AG09319 (cell line): ENCODE measurements around the gene PTPRF.

Experiments used
- DNase-seq: peaks from one replicate; pipeline ENCODE4 v3.0.0-alpha.2; 2010; ENCODE audit warnings: low read depth; ENCODE audit errors: extremely low read depth
- TF ChIP-seq, protein P1 (sequence below): IDR thresholded peaks from 2 replicates; pipeline ENCODE4 v1.5.1; 2011; ENCODE audit warnings: low read depth, mild to moderate bottlenecking, inconsistent platforms, low read length, moderate library complexity

PTPRF gene

DNA sequence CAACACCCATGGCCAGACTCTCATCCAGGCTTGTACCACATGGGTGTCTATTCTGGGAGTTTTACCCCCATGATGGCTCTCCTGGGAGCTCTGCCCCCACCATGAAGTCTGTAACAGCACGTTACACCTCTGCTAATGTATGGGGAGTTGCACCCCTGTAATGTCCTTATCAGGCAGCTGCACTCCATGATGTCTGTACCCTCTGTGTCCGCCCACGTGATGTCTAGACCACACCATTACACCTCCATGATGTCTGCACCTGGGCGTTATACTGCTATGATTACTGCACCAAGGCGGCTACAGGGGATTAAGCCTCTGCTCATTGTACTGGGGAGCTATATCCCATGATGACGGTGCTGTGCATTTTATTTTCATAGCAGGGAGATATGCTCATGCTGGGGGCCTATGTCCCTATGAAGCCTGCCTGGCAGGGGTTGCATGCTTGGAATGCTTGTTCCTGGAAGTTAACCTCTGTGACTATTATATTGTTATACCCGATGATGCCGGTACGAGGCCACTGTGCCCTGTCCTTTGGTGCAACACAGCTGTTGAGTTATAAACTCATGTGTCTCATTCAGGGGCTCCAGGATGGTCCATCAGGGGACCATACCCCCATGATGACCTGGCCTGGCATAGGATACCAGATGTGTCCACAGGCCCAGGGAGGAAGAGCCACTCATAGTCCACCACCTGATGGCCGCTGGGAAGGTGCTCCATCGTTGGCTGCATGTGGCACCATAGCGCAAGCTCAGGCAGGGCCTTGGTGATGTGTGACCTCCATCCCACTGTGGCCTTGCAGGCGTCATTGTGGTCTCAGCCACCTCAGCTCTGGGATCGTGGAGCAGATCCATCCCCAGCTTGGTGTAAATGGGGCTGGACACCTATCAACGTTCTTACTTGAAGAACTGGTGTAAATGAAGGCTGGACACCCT, 12.1 kb downstream of the PTPRF start:
- no peak for DNase-seq
- TF ChIP-seq, protein P1, sequence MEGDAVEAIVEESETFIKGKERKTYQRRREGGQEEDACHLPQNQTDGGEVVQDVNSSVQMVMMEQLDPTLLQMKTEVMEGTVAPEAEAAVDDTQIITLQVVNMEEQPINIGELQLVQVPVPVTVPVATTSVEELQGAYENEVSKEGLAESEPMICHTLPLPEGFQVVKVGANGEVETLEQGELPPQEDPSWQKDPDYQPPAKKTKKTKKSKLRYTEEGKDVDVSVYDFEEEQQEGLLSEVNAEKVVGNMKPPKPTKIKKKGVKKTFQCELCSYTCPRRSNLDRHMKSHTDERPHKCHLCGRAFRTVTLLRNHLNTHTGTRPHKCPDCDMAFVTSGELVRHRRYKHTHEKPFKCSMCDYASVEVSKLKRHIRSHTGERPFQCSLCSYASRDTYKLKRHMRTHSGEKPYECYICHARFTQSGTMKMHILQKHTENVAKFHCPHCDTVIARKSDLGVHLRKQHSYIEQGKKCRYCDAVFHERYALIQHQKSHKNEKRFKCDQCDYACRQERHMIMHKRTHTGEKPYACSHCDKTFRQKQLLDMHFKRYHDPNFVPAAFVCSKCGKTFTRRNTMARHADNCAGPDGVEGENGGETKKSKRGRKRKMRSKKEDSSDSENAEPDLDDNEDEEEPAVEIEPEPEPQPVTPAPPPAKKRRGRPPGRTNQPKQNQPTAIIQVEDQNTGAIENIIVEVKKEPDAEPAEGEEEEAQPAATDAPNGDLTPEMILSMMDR = no peak

DNA sequence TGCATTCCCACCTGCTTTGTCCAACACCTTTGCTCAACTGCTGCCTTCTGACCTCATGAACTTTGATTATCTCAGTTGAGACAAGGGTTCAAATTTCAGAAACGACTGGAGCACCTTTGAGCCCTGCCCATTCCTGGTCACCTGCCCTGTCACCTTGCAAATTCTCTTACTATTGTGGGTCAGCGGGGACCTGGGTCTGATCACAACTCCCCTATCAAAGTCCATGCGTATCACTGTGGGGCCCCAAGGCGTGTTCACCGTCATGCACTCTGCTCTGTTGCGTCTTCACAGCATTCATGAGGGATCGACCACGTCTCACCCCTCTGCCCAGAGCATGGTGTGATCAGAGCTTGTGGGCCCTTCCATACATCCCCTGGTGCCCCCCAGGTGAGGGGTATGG, 12.9 kb downstream of the PTPRF start:
- TF ChIP-seq, protein P1 = no peak
- no peak for DNase-seq

DNA sequence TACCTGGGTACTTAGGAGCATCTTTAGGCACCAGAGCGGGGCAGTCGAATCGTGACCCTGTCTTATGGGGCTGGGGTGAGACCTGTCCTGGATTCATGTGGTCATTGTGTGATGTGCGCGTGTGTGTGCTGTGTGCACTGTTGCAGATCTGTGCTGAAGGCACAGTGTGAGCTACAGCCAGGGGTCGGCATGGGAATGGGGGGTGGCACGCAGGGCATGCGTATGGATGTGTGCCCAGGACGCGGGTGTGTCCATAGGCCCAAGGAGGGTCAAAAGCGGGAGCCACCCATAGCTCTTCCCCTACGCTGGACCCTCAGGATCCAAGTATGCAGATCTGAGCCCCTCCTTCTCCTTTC, 14.6 kb downstream of the PTPRF start:
- TF ChIP-seq, protein P1 = no peak
- no peak for DNase-seq

DNA sequence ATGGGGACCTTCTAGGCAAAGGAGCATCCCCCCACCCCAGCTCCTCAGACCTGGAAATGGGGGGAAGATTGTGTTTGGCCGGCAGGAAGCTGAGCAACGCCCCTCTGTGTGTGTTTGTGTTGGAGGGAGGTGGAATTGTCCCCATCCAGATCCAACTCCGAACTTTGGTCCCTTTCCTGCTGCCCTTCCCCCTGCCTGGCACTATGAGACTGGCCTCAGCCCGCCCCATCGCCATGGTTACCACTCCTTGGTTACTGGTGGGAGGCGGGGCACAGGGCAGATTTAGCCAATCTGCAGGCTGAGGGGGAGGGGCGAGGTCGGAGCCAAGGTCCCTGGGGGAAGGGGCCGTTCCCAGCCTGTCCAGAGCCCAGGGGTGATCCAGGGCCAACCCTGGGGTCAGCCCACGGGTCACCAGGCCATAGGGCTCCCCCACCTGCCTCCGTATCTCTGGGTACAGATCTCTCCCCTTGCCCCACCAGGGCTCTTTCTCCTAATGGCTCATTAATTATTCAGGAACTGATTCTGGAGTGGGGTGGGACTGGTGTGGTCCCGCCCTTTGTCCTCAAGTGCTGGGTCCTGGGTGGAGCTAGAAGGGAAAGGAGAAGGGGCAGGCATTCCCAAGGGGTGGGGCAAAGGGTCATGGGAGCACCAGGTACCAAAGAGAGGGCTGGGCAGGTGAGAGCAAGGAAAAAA, 15.2 kb downstream of the PTPRF start:
- TF ChIP-seq, protein P1 = no peak
- DNase-seq = no peak

DNA sequence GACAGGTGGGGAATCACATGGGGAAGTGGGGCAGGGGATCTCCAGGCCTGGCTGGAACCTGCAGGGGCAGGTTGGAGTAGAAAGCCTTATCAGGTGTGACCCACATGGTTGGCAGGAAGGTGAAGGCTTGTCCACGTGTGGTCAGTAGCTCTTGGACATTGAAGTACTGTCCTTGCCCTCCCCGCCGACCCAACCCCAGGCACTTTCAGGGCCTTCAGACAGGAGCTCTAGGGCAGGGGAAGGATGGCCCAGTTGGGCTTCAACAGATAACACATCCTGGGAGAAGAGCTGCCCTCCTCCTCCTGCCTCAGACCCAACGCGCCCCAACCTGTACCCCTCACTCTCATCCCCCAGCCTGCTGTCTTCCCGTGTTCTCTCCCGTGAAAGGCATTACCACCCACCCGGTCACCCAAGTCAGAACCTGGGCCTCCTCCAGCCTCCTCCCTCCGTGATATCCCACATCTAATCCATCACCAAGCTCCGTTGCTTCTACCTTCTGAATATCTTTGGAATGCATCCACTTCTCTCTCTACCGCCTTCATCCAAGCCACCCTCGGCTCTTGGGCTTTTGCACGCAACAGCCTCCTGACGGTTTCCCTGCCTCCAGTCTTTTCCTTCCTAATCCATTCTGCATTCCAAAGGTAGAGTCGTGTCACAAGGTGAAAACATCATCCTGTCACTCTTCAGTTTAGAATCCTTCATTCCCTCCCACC, 15.9 kb downstream of the PTPRF start:
- TF ChIP-seq, protein P1 = no peak
- DNase-seq = no peak

DNA sequence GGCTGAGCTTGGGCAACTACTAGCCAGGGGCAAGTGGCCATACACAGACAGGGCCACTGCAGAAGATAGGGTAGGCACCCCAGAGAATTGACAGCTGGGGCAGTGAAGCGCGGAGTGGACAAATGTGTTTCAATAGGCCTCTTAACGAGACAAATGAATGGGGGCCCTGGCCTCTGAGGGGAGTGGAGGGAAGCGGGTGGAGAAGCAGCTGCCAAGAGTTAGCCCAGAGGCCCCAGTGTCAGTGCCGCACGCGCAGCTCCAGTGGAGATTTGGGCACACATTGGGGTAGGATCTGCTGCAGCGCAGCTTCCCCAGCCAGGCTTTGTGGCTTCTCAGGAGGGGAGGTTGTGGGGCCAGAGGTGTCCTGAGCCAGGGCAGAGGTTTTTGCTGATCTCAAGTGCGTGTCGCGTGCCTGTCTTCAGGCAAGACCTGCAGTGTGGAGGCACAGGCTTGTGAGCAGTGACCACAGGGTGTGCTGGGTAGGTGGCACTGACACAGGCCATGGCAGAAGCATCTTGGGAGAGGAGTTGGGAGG, 16.9 kb downstream of the PTPRF start:
- TF ChIP-seq, protein P1 = no peak
- no peak for DNase-seq
